ENCODE measurements around the gene RBFOX1.

The RBFOX1 gene

DNA sequence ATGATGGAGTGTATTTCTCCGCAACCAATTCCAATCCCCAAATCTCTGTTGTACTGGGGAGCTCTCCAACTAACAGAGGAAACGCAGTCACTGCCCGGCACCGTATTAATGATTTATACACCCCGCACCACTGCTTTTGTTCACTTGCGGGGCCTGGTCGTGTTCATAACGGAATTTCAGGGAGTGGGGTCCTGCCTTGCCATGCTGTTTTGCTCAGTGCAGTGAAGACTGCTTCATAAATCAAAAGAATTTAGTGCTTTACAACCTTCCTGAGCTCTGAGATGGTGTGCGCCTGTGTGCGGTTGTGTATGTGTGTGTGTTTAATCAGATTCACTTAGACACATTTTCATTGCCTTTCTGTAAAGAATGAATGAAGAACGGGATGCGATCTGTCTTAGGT, 18.5 kb upstream of the RBFOX1 start:
- Histone ChIP-seq H3K4me3 (ENCODE audit: low read depth, low read length) (no peak overlapping the region), H3K36me3 (replicated peaks) (no peaks in the 10 kb centered on the region), H3K27me3 (replicated peaks) (no peaks in the 10 kb centered on the region), H3K27ac (no peak overlapping the region)
- no peak for DNase-seq
- TF ChIP-seq CTCF (IDR thresholded peaks at IDR 0.05; ENCODE audit: low read depth, low read length, missing control alignments) = no peak
- in situ Hi-C loops (cut with HindIII; ENCODE audit: low pct_ligation_motif_present, low sequenced_read_pairs) = no loop called here

- Histone ChIP-seq H3K27ac (no peak overlapping the region), H3K4me3 (ENCODE audit: low read depth, low read length) (no peak overlapping the region), H3K27me3 (replicated peaks) (no peaks in the 10 kb centered on the region), H3K36me3 (replicated peaks) (no peaks in the 10 kb centered on the region)
- TF ChIP-seq CTCF (IDR thresholded peaks at IDR 0.05; ENCODE audit: low read depth, low read length, missing control alignments) = no peak
- no peak for DNase-seq
- in situ Hi-C loops (cut with HindIII; ENCODE audit: low pct_ligation_motif_present, low sequenced_read_pairs) = no loop called here
Measured at GRCh38 chr16:7315813-7316212, 16.8 kb upstream of the RBFOX1 start.

GRCh38 chr16:7316281-7316888, 16.3 kb upstream of the RBFOX1 start:
- H3K4me3 ChIP-seq (ENCODE audit: low read depth, low read length) = no peak overlapping the region
- no peak for TF ChIP-seq CTCF (IDR thresholded peaks at IDR 0.05; ENCODE audit: low read depth, low read length, missing control alignments)
- H3K27ac ChIP-seq = no peak overlapping the region
- H3K36me3 ChIP-seq (replicated peaks) = no peaks in the 10 kb centered on the region
- in situ Hi-C loops (cut with HindIII; ENCODE audit: low pct_ligation_motif_present, low sequenced_read_pairs) = no loop called here
- no peak for DNase-seq
- H3K27me3 ChIP-seq (replicated peaks) = no peaks in the 10 kb centered on the region

DNA sequence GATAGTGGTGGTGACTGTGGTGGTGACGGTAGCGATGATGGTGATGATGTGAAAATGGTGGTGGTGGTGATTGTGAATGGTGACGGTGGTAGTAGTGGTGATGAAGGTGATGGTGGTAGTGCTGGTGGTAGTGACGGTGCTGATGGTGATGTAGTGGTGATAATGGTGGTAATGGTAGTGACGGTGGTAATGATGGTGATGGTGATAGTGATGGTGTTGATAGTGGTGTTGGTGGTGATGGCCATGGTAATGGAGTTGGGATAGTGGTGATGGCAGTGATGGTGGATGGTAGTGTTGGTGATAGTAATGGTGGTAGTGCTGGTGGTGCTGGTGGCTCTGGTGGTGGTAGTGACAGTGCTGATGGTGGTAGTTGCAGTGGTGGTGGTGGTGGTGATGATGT, 14.7 kb upstream of the RBFOX1 start:
- H3K27me3 ChIP-seq (replicated peaks) = no peaks in the 10 kb centered on the region
- no peak for TF ChIP-seq CTCF (IDR thresholded peaks at IDR 0.05; ENCODE audit: low read depth, low read length, missing control alignments)
- no peak overlapping the region for H3K27ac ChIP-seq
- no peaks in the 10 kb centered on the region for H3K36me3 ChIP-seq (replicated peaks)
- H3K4me3 ChIP-seq (ENCODE audit: low read depth, low read length) = no peak overlapping the region
- in situ Hi-C loops (cut with HindIII; ENCODE audit: low pct_ligation_motif_present, low sequenced_read_pairs) = no loop called here
- DNase-seq = no peak

- Histone ChIP-seq H3K36me3 (replicated peaks) (no peaks in the 10 kb centered on the region), H3K4me3 (ENCODE audit: low read depth, low read length) (no peak overlapping the region), H3K27ac (no peak overlapping the region), H3K27me3 (replicated peaks) (no peaks in the 10 kb centered on the region)
- no peak for TF ChIP-seq CTCF (IDR thresholded peaks at IDR 0.05; ENCODE audit: low read depth, low read length, missing control alignments)
- no peak for DNase-seq
- in situ Hi-C loops (cut with HindIII; ENCODE audit: low pct_ligation_motif_present, low sequenced_read_pairs) = no loop called here
Measured at GRCh38 chr16:7318686-7319085, 14.0 kb upstream of the RBFOX1 start.

DNA sequence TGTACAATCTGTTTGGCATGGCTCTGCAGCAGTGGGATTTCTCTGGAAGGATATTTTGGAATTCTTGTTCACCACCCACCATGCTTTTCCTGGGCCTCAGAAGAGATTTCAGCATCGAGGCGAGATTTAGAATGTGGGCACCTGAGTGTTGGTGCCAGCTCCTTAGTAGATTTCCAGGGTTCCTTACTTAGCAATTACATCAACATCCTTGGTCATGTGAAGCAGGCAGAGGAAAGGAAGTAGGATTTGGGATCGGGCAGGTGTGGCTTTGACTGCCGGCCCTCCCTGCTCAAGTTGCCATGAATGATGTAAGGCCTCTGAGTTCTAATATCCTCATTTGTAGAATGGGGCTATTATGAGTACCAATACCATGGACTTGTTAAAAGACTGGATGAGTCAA, 13.1 kb upstream of the RBFOX1 start:
- Histone ChIP-seq H3K27ac (no peak overlapping the region), H3K4me3 (ENCODE audit: low read depth, low read length) (no peak overlapping the region), H3K27me3 (replicated peaks) (no peaks in the 10 kb centered on the region), H3K36me3 (replicated peaks) (no peaks in the 10 kb centered on the region)
- no peak for TF ChIP-seq CTCF (IDR thresholded peaks at IDR 0.05; ENCODE audit: low read depth, low read length, missing control alignments)
- no peak for DNase-seq
- in situ Hi-C loops (cut with HindIII; ENCODE audit: low pct_ligation_motif_present, low sequenced_read_pairs) = no loop called here

Data from brain microvascular endothelial cell (primary cell).